Natural killer cell (primary cell): ENCODE results near the gene FUBP3. TPM values are rescaled to one million over a fixed set of nuclear protein-coding genes. Genes with fewer than 3 reads are reported as not detected.

Experiments
- ATAC-seq, 3 donors: fragments of 150-1000 bp in 2 of 3; fragments of 200-7000 bp in 1 of 3; cut with Tn5 transposase; 1 replicate in 1 of 3; 2 replicates in 2 of 3; pipeline ENCODE4 v1.10.0; 2021; ENCODE audit warnings: mild to moderate bottlenecking in 2 of 3, moderate library complexity in 2 of 3
- DNase-seq, 2 donors: peaks; one replicate each; pipeline versions ENCODE4 v3.0.0 to v3.0.0-alpha.2; 2013 to 2021; ENCODE audit warnings: mixed read lengths in 1 of 2
- H3K27ac ChIP-seq: one replicate; pipeline ENCODE4 v1.5.1; 2013; ENCODE audit warnings: mild to moderate bottlenecking, low read length
- H3K27me3 ChIP-seq: one replicate; pipeline ENCODE4 v1.6.1; 2013; ENCODE audit warnings: low read length; ENCODE audit not compliant: control insufficient read depth, insufficient read depth
- H3K36me3 ChIP-seq: one replicate; pipeline ENCODE4 v1.6.1; 2013; ENCODE audit warnings: low read length; ENCODE audit not compliant: control insufficient read depth, insufficient read depth
- H3K4me1 ChIP-seq: one replicate; pipeline ENCODE4 v1.6.1; 2013; ENCODE audit warnings: low read length; ENCODE audit not compliant: control insufficient read depth, insufficient read depth
- H3K4me3 ChIP-seq: one replicate; pipeline ENCODE4 v1.5.1; 2013; ENCODE audit warnings: low read length
- H3K9me3 ChIP-seq: one replicate; pipeline ENCODE4 v1.6.1; 2013; ENCODE audit warnings: low read length; ENCODE audit not compliant: control insufficient read depth, insufficient read depth
- H3K27ac Mint-ChIP-seq, 2 donors: one replicate each; pipeline ENCODE4 v1.8.0; 2022; ENCODE audit warnings: mild to moderate bottlenecking in 2 of 2, mixed read lengths in 2 of 2, moderate library complexity in 1 of 2
- H3K27me3 Mint-ChIP-seq, 2 donors: one replicate each; pipeline ENCODE4 v1.8.0; 2022; ENCODE audit warnings: low read depth in 2 of 2, mixed read lengths in 2 of 2
- H3K36me3 Mint-ChIP-seq: one replicate; pipeline ENCODE4 v1.8.0; 2022; ENCODE audit warnings: mixed read lengths
- H3K4me1 Mint-ChIP-seq, 2 donors: one replicate each; pipeline ENCODE4 v1.8.0; 2022; ENCODE audit warnings: mixed read lengths in 2 of 2
- H3K4me3 Mint-ChIP-seq: one replicate; pipeline ENCODE4 v1.8.0; 2022; ENCODE audit warnings: mild to moderate bottlenecking, moderate library complexity, mixed read lengths
- H3K9me3 Mint-ChIP-seq, 2 donors: one replicate each; pipeline ENCODE4 v1.8.0; 2022; ENCODE audit warnings: mixed read lengths in 2 of 2
- CTCF ChIP-seq: fragments of 200-600 bp; IDR thresholded peaks from one replicate; pipeline ENCODE4 v1.8.0; 2022; ENCODE audit warnings: antibody characterized with exemption
- WGBS: methylation state at CpG from one replicate; pipeline ENCODE4 v1.1.7; 2013; ENCODE audit warnings: missing lambda C conversion rate; ENCODE audit not compliant: insufficient coverage; 5-methylcytosine and 5-hydroxymethylcytosine counted together
- intact Hi-C: fragments of 100-400 bp; cut with micrococcal nuclease; formaldehyde crosslinking; loops from one replicate; pipeline ENCODE4 v1.14.2; 2022
- total RNA-seq, 4 donors: library from RNA; stranded (reverse); fragments of 120-200 nt in 1 of 4; gene quantifications; one replicate each; pipeline versions ENCODE4 v1.2.3 to v1.2.4, GENCODE V29; 2013 to 2022

FUBP3 gene
- total RNA-seq, 3 donors from 2014 or later (not counting 1 experiment from before 2014, with no cell fraction given), result 40.8 to 45.2 (median 41.3) TPM

GRCh38 chr9:130632841-130633240 lies 53.5 kb downstream of the FUBP3 start:
- no peaks in the 10 kb centered on the region for H3K9me3 ChIP-seq
- WGBS, result over 99% methylated on average over 7 of the region's 7 CpGs
- H3K27me3 ChIP-seq, result no peaks in the 10 kb centered on the region
- H3K27ac ChIP-seq, result no peak overlapping the region
- Mint-ChIP-seq H3K27me3 (no peaks in the 10 kb centered on the region), H3K27ac (peak overlapping the region in 1 of 2 donors; percentile 13), H3K4me3 (no peak overlapping the region), H3K4me1 (no peaks in the 10 kb centered on the region), H3K9me3 (no peaks in the 10 kb centered on the region), H3K36me3 (no peaks in the 10 kb centered on the region)
- intact Hi-C loops, result no loop called here
- DNase-seq (no peak), ATAC-seq (no peak)
- peaks cover 76% of the 10 kb centered on the region for H3K36me3 ChIP-seq
- TF ChIP-seq CTCF, result no peak
- no peak overlapping the region for H3K4me3 ChIP-seq
- H3K4me1 ChIP-seq, result no peaks in the 10 kb centered on the region

GRCh38 chr9:130633336-130634190 lies 54.2 kb downstream of the FUBP3 start:
- 97% methylated on average over 25 of the region's 25 CpGs for WGBS
- intact Hi-C loops, result no loop called here
- no peak for TF ChIP-seq CTCF
- H3K27ac Mint-ChIP-seq, result peak overlapping the region in 1 of 2 donors; percentile 13
- no peaks in the 10 kb centered on the region for H3K9me3 Mint-ChIP-seq
- H3K4me1 Mint-ChIP-seq, result no peaks in the 10 kb centered on the region
- H3K36me3 Mint-ChIP-seq, result no peaks in the 10 kb centered on the region
- ATAC-seq (no peak), DNase-seq (no peak)
- no peaks in the 10 kb centered on the region for H3K27me3 Mint-ChIP-seq
- Histone ChIP-seq H3K27me3 (no peaks in the 10 kb centered on the region), H3K4me1 (no peaks in the 10 kb centered on the region), H3K27ac (no peak overlapping the region), H3K4me3 (no peak overlapping the region), H3K36me3 (peaks cover 69% of the 10 kb centered on the region), H3K9me3 (no peaks in the 10 kb centered on the region)
- no peak overlapping the region for H3K4me3 Mint-ChIP-seq

GRCh38 chr9:130634191-130634768 lies 54.9 kb downstream of the FUBP3 start:
- TF ChIP-seq CTCF, result no peak
- Histone ChIP-seq H3K27ac (no peak overlapping the region), H3K4me3 (no peak overlapping the region), H3K27me3 (no peaks in the 10 kb centered on the region), H3K4me1 (no peaks in the 10 kb centered on the region), H3K36me3 (peaks cover 69% of the 10 kb centered on the region), H3K9me3 (no peaks in the 10 kb centered on the region)
- H3K9me3 Mint-ChIP-seq, result no peaks in the 10 kb centered on the region
- ATAC-seq (no peak), DNase-seq (no peak)
- intact Hi-C loops, result no loop called here
- 98% methylated on average over 14 of the region's 14 CpGs for WGBS
- no peak overlapping the region for H3K4me3 Mint-ChIP-seq
- no peaks in the 10 kb centered on the region for H3K4me1 Mint-ChIP-seq
- no peaks in the 10 kb centered on the region for H3K36me3 Mint-ChIP-seq
- H3K27me3 Mint-ChIP-seq, result no peaks in the 10 kb centered on the region
- no peak overlapping the region for H3K27ac Mint-ChIP-seq
